GM23338 (cell line): ENCODE measurements around the gene MBD5. TPM values are rescaled to one million over a fixed set of nuclear protein-coding genes. Genes with fewer than 3 reads are reported as not detected.
A peak's percentile ranks its signal among the peaks of the same experiment; 100 is the strongest.

Experiments
- ATAC-seq: fragments of 200-7000 bp; cut with Tn5 transposase; 3 replicates; pipeline ENCODE4 v1.9.1; 2020
- DNase-seq: peaks from one replicate; pipeline ENCODE4 v3.0.0-alpha.2; 2015; ENCODE audit warnings: low spot score
- H2AFZ ChIP-seq: fragments of 200-600 bp; sonication (generic); 2 replicates; pipeline ENCODE4 v1.8.0; 2016; ENCODE audit warnings: antibody characterized with exemption, mild to moderate bottlenecking, moderate library complexity
- H3F3A ChIP-seq: fragments of 200-600 bp; sonication (generic); replicated peaks from 2 replicates; pipeline ENCODE4 v1.8.0; 2017; ENCODE audit warnings: antibody characterized with exemption, mixed run types, low read depth
- H3K27ac ChIP-seq: fragments of 200-600 bp; sonication (generic); 2 replicates; pipeline ENCODE4 v1.6.1; 2016; ENCODE audit warnings: low read depth
- H3K27me3 ChIP-seq: fragments of 200-600 bp; sonication (generic); 2 replicates; pipeline ENCODE4 v1.8.0; 2016; ENCODE audit warnings: mild to moderate bottlenecking, mixed run types, moderate library complexity; ENCODE audit not compliant: insufficient read depth
- H3K36me3 ChIP-seq: fragments of 200-600 bp; sonication (generic); 2 replicates; pipeline ENCODE4 v1.8.0; 2016; ENCODE audit warnings: mild to moderate bottlenecking; ENCODE audit not compliant: insufficient read depth
- H3K4me1 ChIP-seq: fragments of 200-600 bp; sonication (generic); 2 replicates; pipeline ENCODE4 v1.8.0; 2016; ENCODE audit warnings: mild to moderate bottlenecking, moderate library complexity; ENCODE audit not compliant: insufficient read depth
- H3K4me2 ChIP-seq: fragments of 200-600 bp; sonication (generic); 2 replicates; pipeline ENCODE4 v1.7.1; 2017; ENCODE audit warnings: mixed run types
- H3K4me3 ChIP-seq: fragments of 200-600 bp; sonication (generic); 2 replicates; pipeline ENCODE4 v1.6.1; 2016; ENCODE audit warnings: mixed run types
- H3K79me2 ChIP-seq: fragments of 200-600 bp; sonication (generic); replicated peaks from 2 replicates; pipeline ENCODE4 v1.8.0; 2017; ENCODE audit warnings: mild to moderate bottlenecking; ENCODE audit not compliant: insufficient read depth
- H3K9me2 ChIP-seq: fragments of 200-600 bp; sonication (generic); 2 replicates; pipeline ENCODE4 v1.8.0; 2017; ENCODE audit not compliant: insufficient read depth
- H4K20me1 ChIP-seq: fragments of 200-600 bp; sonication (generic); replicated peaks from 2 replicates; pipeline ENCODE4 v1.8.0; 2017; ENCODE audit warnings: mild to moderate bottlenecking; ENCODE audit not compliant: insufficient read depth
- H3K27ac Mint-ChIP-seq: 2 replicates; pipeline ENCODE4 v1.8.0; 2020; ENCODE audit warnings: inconsistent platforms, mild to moderate bottlenecking, moderate library complexity, mixed read lengths
- H3K27me3 Mint-ChIP-seq: 3 replicates; pipeline ENCODE4 v1.8.0; 2022; ENCODE audit warnings: low read depth, mild to moderate bottlenecking, moderate library complexity, mixed read lengths, inconsistent platforms; ENCODE audit not compliant: insufficient read depth, poor library complexity
- H3K36me3 Mint-ChIP-seq: 3 replicates; pipeline ENCODE4 v1.8.0; 2021; ENCODE audit warnings: low read depth, mild to moderate bottlenecking, inconsistent platforms, moderate library complexity, mixed read lengths
- H3K4me1 Mint-ChIP-seq: 3 replicates; pipeline ENCODE4 v1.8.0; 2020; ENCODE audit warnings: mild to moderate bottlenecking, inconsistent platforms, mixed read lengths
- H3K4me3 Mint-ChIP-seq: 3 replicates; pipeline ENCODE4 v1.8.0; 2021; ENCODE audit warnings: moderate library complexity, mild to moderate bottlenecking, inconsistent platforms, mixed read lengths
- H3K9me3 Mint-ChIP-seq: 3 replicates; pipeline ENCODE4 v1.8.0; 2020; ENCODE audit warnings: moderate library complexity, mild to moderate bottlenecking, inconsistent platforms, mixed read lengths
- CREB1 ChIP-seq: fragments of 250-450 bp; sonication (Bioruptor Pico); IDR thresholded peaks from 2 replicates; pipeline ENCODE4 v1.5.0; 2020; ENCODE audit warnings: low read depth, mild to moderate bottlenecking, moderate library complexity
- EZH2 ChIP-seq: fragments of 200-600 bp; sonication (generic); IDR thresholded peaks from one replicate; pipeline ENCODE4 v1.8.0; 2017; ENCODE audit warnings: antibody characterized with exemption, mild to moderate bottlenecking, low read depth; ENCODE audit not compliant: unreplicated experiment
- NANOG ChIP-seq: IDR thresholded peaks from 2 replicates; pipeline ENCODE4 v1.6.1; 2016; ENCODE audit warnings: antibody characterized with exemption, borderline replicate concordance
- STAT1 ChIP-seq: IDR thresholded peaks from one replicate; pipeline ENCODE4 v1.6.1; 2016; ENCODE audit warnings: antibody characterized with exemption; ENCODE audit not compliant: unreplicated experiment
- polyA plus RNA-seq: library from polyadenylated mRNA; unstranded; fragments of >200 nt; fragmentation: Nextera tagmentation; extraction: Ambion mirVana; gene quantifications from 2 replicates; pipeline ENCODE4 v1.2.1, GENCODE V29; 2016
- total RNA-seq: library from RNA; depleted of rRNA; stranded (reverse); fragments of >200 nt; shearing (Covaris generic); gene quantifications from 2 replicates; pipeline ENCODE4 v1.2.3, GENCODE V29; 2014
- TF ChIP-seq, protein P1 (sequence below): fragments of 250-450 bp; sonication (Bioruptor Pico); IDR thresholded peaks from 2 replicates; pipeline ENCODE4 v1.5.0; 2020; ENCODE audit warnings: mild to moderate bottlenecking, moderate library complexity

The MBD5 gene
- total and polyA plus RNA-seq, 2 experiments from 2014 or later: 16.2 to 23.1 TPM

DNA sequence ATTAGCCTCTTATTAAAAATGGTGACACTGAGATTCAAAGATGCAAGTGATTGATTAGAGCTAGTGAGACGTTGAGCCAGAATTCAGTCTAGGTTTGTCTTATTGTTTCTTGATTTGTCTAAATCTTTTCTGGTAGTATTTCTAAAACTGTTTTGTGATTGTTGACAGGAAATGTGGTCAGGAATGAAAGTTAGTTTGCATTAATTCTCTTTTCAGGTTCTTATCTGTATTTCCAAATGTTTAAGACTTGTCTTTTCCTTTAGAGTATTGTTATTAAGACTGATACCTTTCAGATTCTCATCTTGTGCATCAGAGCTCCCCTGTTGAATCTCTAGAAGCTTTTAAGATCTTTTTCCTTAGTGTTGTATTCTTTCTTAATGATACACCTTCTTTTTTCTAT lies 89.3 kb downstream of the MBD5 start (continued):
- TF ChIP-seq, protein P1, sequence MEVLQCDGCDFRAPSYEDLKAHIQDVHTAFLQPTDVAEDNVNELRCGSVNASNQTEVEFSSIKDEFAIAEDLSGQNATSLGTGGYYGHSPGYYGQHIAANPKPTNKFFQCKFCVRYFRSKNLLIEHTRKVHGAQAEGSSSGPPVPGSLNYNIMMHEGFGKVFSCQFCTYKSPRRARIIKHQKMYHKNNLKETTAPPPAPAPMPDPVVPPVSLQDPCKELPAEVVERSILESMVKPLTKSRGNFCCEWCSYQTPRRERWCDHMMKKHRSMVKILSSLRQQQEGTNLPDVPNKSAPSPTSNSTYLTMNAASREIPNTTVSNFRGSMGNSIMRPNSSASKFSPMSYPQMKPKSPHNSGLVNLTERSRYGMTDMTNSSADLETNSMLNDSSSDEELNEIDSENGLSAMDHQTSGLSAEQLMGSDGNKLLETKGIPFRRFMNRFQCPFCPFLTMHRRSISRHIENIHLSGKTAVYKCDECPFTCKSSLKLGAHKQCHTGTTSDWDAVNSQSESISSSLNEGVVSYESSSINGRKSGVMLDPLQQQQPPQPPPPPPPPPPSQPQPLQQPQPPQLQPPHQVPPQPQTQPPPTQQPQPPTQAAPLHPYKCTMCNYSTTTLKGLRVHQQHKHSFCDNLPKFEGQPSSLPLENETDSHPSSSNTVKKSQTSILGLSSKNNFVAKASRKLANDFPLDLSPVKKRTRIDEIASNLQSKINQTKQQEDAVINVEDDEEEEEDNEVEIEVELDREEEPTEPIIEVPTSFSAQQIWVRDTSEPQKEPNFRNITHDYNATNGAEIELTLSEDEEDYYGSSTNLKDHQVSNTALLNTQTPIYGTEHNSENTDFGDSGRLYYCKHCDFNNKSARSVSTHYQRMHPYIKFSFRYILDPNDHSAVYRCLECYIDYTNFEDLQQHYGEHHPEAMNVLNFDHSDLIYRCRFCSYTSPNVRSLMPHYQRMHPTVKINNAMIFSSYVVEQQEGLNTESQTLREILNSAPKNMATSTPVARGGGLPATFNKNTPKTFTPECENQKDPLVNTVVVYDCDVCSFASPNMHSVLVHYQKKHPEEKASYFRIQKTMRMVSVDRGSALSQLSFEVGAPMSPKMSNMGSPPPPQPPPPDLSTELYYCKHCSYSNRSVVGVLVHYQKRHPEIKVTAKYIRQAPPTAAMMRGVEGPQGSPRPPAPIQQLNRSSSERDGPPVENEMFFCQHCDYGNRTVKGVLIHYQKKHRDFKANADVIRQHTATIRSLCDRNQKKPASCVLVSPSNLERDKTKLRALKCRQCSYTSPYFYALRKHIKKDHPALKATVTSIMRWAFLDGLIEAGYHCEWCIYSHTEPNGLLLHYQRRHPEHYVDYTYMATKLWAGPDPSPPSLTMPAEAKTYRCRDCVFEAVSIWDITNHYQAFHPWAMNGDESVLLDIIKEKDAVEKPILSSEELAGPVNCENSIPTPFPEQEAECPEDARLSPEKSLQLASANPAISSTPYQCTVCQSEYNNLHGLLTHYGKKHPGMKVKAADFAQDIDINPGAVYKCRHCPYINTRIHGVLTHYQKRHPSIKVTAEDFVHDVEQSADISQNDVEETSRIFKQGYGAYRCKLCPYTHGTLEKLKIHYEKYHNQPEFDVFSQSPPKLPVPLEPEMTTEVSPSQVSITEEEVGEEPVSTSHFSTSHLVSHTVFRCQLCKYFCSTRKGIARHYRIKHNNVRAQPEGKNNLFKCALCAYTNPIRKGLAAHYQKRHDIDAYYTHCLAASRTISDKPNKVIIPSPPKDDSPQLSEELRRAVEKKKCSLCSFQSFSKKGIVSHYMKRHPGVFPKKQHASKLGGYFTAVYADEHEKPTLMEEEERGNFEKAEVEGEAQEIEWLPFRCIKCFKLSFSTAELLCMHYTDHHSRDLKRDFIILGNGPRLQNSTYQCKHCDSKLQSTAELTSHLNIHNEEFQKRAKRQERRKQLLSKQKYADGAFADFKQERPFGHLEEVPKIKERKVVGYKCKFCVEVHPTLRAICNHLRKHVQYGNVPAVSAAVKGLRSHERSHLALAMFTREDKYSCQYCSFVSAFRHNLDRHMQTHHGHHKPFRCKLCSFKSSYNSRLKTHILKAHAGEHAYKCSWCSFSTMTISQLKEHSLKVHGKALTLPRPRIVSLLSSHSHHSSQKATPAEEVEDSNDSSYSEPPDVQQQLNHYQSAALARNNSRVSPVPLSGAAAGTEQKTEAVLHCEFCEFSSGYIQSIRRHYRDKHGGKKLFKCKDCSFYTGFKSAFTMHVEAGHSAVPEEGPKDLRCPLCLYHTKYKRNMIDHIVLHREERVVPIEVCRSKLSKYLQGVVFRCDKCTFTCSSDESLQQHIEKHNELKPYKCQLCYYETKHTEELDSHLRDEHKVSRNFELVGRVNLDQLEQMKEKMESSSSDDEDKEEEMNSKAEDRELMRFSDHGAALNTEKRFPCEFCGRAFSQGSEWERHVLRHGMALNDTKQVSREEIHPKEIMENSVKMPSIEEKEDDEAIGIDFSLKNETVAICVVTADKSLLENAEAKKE (CRISPR knock-in tag): no peak
- no peak for TF ChIP-seq NANOG
- TF ChIP-seq STAT1: no peak
- no peak for TF ChIP-seq CREB1 (CRISPR knock-in tag)

DNA sequence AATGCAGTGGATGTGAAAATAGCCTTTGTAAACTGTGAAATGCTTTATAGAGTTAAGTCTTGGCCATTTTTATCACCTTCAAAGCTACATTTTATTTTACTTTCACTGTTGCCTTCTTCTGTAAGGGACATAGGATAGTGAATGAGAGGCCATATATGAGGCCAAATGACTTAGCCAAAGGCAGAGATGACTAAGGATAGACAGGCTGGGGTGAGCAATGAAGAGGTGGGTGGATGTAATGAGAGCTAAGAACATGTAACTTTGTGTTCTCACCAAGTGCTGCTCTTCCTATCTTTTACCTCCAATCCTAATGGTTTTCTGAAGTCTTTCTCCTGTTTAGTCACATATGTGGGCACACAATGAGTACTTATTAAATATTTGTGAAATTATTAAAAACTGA lies 101.9 kb downstream of the MBD5 start:
- Histone ChIP-seq H3K36me3 (no peaks in the 10 kb centered on the region), H3F3A (no peaks in the 10 kb centered on the region), H3K79me2 (no peaks in the 10 kb centered on the region), H3K4me2 (no peak overlapping the region), H3K4me3 (no peak overlapping the region), H3K9me2 (no peaks in the 10 kb centered on the region), H3K4me1 (no peaks in the 10 kb centered on the region), H3K27me3 (no peaks in the 10 kb centered on the region), H2AFZ (no peak overlapping the region), H3K27ac (no peak overlapping the region), H4K20me1 (no peaks in the 10 kb centered on the region)
- no peak for DNase-seq
- Mint-ChIP-seq H3K4me3 (no peak overlapping the region), H3K27ac (0 out of 2 replicates have a peak overlapping the region, but pooled peaks have one; percentile 16), H3K36me3 (peaks cover 3% of the 10 kb centered on the region; the same call in 2 of the 3 replicates), H3K4me1 (peaks cover 3% of the 10 kb centered on the region; the same call in 2 of the 3 replicates), H3K27me3 (no peaks in the 10 kb centered on the region), H3K9me3 (no peaks in the 10 kb centered on the region; the same call in 2 of the 3 replicates)
- no peak for TF ChIP-seq EZH2
- TF ChIP-seq, protein P1 (CRISPR knock-in tag): no peak
- ATAC-seq: no peak
